OCI-LY7 (cell line): ENCODE measurements around the gene CLMP.

Experiments used
- CTCF ChIP-seq: fragments of 200-600 bp; sonication (generic); conservative IDR thresholded peaks from 2 replicates; pipeline ENCODE4 v1.5.1; 2014; ENCODE audit warnings: mild to moderate bottlenecking, antibody characterized with exemption, low read length, moderate library complexity, mixed read lengths
- EZH2phosphoT487 ChIP-seq: fragments of 200-600 bp; sonication (generic); IDR thresholded peaks from 2 replicates; pipeline ENCODE4 v1.6.1; 2018; ENCODE audit warnings: low read depth, borderline replicate concordance, mild to moderate bottlenecking, mixed run types, antibody characterized with exemption, low read length, moderate library complexity, mixed read lengths

- TF ChIP-seq CTCF (no peak), EZH2phosphoT487 (no peak)
Observed at GRCh38 chr11:123211981-123212380, 16.9 kb upstream of the CLMP start.
